HG03432 (cell line): ENCODE measurements around the gene PCDH9.
A peak's percentile ranks its signal among the peaks of the same experiment; 100 is the strongest.
"Not testable (repeated sequence)": the region's sequence is repeated elsewhere in the genome, so short reads cannot be mapped to it uniquely, and the experiment has no call there.

ENCODE experiments used
- ATAC-seq: cut with Tn5 transposase; IDR thresholded peaks from one replicate; pipeline ENCODE4 v1.9.1; 2021; ENCODE audit warnings: mild to moderate bottlenecking, moderate library complexity; ENCODE audit not compliant: unreplicated experiment

The PCDH9 gene

GRCh38 chr13:66624302-66624701 lies 605.8 kb downstream of the PCDH9 start:
- no peak for ATAC-seq

GRCh38 chr13:66623129-66623820 lies 606.9 kb downstream of the PCDH9 start:
- no peak for ATAC-seq

- ATAC-seq: not testable (repeated sequence)
Observed at GRCh38 chr13:66621906-66622447, 608.2 kb downstream of the PCDH9 start.

GRCh38 chr13:66618702-66619101 lies 611.4 kb downstream of the PCDH9 start:
- ATAC-seq: peak; percentile 64

- no peak for ATAC-seq
Observed at GRCh38 chr13:66617786-66618185, 612.4 kb downstream of the PCDH9 start.

- ATAC-seq: no peak
Observed at GRCh38 chr13:66612983-66613382, 617.2 kb downstream of the PCDH9 start.

GRCh38 chr13:66586489-66586888 lies 643.6 kb downstream of the PCDH9 start:
- ATAC-seq: no peak

GRCh38 chr13:66585669-66586203 lies 644.4 kb downstream of the PCDH9 start:
- no peak for ATAC-seq

- no peak for ATAC-seq
Observed at GRCh38 chr13:66581675-66582074, 648.5 kb downstream of the PCDH9 start.

- ATAC-seq: no peak
Observed at GRCh38 chr13:66578305-66578704, 651.8 kb downstream of the PCDH9 start.

GRCh38 chr13:66577358-66577757 lies 652.8 kb downstream of the PCDH9 start:
- no peak for ATAC-seq

- peak; percentile 63 for ATAC-seq
Observed at GRCh38 chr13:66576381-66576780, 653.8 kb downstream of the PCDH9 start.

GRCh38 chr13:66574606-66575005 lies 655.5 kb downstream of the PCDH9 start:
- ATAC-seq: no peak

GRCh38 chr13:66567899-66568612 lies 662.1 kb downstream of the PCDH9 start:
- no peak for ATAC-seq

GRCh38 chr13:66565279-66565678 lies 664.9 kb downstream of the PCDH9 start:
- ATAC-seq: no peak

GRCh38 chr13:66563076-66563475 lies 667.1 kb downstream of the PCDH9 start:
- no peak for ATAC-seq

GRCh38 chr13:66562054-66562453 lies 668.1 kb downstream of the PCDH9 start:
- no peak for ATAC-seq

GRCh38 chr13:66560991-66561390 lies 669.1 kb downstream of the PCDH9 start:
- no peak for ATAC-seq

- no peak for ATAC-seq
Observed at GRCh38 chr13:66560189-66560588, 669.9 kb downstream of the PCDH9 start.

GRCh38 chr13:66559093-66559492 lies 671.0 kb downstream of the PCDH9 start:
- ATAC-seq: no peak

- ATAC-seq: no peak
Observed at GRCh38 chr13:66558506-66558905, 671.6 kb downstream of the PCDH9 start.

- ATAC-seq: no peak
Observed at GRCh38 chr13:66557357-66557756, 672.8 kb downstream of the PCDH9 start.
